OCI-LY1 (cell line): Measurements from ENCODE around the gene IFNL3.

Experiments used
- EZH2 ChIP-seq: fragments of 200-600 bp; sonication (generic), shearing (Covaris generic); IDR thresholded peaks from 2 replicates; pipeline ENCODE4 v1.8.0; 2017; ENCODE audit warnings: borderline replicate concordance, mixed run types, mild to moderate bottlenecking, antibody characterized with exemption, low read length, moderate library complexity, mixed read lengths
- TF ChIP-seq, protein P1 (sequence below): fragments of 200-600 bp; sonication (generic), shearing (Covaris generic); IDR thresholded peaks from 2 replicates; pipeline ENCODE4 v1.5.1; 2017; ENCODE audit warnings: mild to moderate bottlenecking, antibody characterized with exemption, low read length, moderate library complexity, mixed read lengths

DNA sequence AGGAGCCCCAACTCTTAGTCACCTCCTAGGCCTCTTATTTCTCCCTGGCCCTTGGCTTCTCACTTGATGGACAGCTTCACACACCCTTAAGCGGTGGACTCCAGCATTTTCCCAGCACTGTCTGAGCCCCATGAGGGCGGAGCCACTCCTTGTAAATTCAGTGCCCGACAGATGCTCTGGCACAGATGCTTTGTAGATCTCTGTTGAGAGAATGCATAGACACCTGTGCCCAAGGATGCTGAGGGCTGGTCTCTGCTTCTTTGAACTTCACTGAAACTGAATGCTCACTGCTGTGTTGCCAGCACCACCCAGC is 44.0 kb downstream of the IFNL3 start:
- TF ChIP-seq, protein P1, sequence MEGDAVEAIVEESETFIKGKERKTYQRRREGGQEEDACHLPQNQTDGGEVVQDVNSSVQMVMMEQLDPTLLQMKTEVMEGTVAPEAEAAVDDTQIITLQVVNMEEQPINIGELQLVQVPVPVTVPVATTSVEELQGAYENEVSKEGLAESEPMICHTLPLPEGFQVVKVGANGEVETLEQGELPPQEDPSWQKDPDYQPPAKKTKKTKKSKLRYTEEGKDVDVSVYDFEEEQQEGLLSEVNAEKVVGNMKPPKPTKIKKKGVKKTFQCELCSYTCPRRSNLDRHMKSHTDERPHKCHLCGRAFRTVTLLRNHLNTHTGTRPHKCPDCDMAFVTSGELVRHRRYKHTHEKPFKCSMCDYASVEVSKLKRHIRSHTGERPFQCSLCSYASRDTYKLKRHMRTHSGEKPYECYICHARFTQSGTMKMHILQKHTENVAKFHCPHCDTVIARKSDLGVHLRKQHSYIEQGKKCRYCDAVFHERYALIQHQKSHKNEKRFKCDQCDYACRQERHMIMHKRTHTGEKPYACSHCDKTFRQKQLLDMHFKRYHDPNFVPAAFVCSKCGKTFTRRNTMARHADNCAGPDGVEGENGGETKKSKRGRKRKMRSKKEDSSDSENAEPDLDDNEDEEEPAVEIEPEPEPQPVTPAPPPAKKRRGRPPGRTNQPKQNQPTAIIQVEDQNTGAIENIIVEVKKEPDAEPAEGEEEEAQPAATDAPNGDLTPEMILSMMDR, result no peak
- TF ChIP-seq EZH2, result no peak
